K562 (cell line): ENCODE data around the gene TMEM120B. TPM values are rescaled to one million over a fixed set of nuclear protein-coding genes. Genes with fewer than 3 reads are reported as not detected.

Experiments
- ATAC-seq: fragments of 200-7000 bp; cut with Tn5 transposase; 3 replicates; pipeline ENCODE4 v1.9.1; 2020; ENCODE audit warnings: moderate library complexity
- BruUV-seq: library from RNA; stranded (reverse); fragments of 400-500 nt; replicated peaks from 2 replicates; lab custom pipeline; 2021; lab: Mats Ljungman, UMichigan
- CTCF ChIA-PET: fragments of 300-600 bp; formaldehyde crosslinking; extraction: SDS; loops from one replicate; lab custom pipeline; 2021; ENCODE audit warnings: low intra/inter-chr PET ratio; lab: Yijun Ruan, JAX
- POLR2A ChIA-PET: fragments of 300-600, 350-650 bp; sonication (Branson Sonifier 250); formaldehyde crosslinking; extraction: SDS; loops from one replicate; lab custom pipeline; 2021; ENCODE audit warnings: antibody characterized with exemption, inconsistent platforms; lab: Yijun Ruan, JAX
- DNase-seq, 4 experiments: peaks; one replicate each; pipeline versions ENCODE4 v3.0.0 to v3.0.0-alpha.2; 2011 to 2018; ENCODE audit warnings: low spot score in 3 of 4, mixed read lengths in 3 of 4; ENCODE audit errors: extremely low read depth in 1 of 4
- FAIRE-seq: peaks from 2 replicates; lab custom pipeline; 2011; peaks lifted over from hg19 to GRCh38; lab: Jason Lieb, UNC
- H2AFZ ChIP-seq: 2 replicates; pipeline ENCODE4 v1.6.0; 2011; ENCODE audit warnings: low read depth, low read length, control low read depth, inconsistent platforms
- H3K27ac ChIP-seq: fragments of 200-600 bp; 3 replicates; pipeline ENCODE4 v1.8.0; 2011; ENCODE audit warnings: low read depth, mild to moderate bottlenecking, control low read depth, inconsistent platforms, low read length, moderate library complexity, mixed read lengths; ENCODE audit errors: extremely low read depth
- H3K27me3 ChIP-seq, 2 experiments: fragments of 300-600 bp in 1 of 2; 2 replicates in 1 of 2; 3 replicates in 1 of 2; pipeline versions ENCODE4 v1.6.0 to v1.8.0; 2011; ENCODE audit warnings: inconsistent platforms in 2 of 2, low read length in 2 of 2, mild to moderate bottlenecking in 1 of 2, mixed read lengths in 1 of 2, moderate library complexity in 1 of 2; ENCODE audit not compliant: control insufficient read depth in 2 of 2, insufficient read depth in 2 of 2
- H3K36me3 ChIP-seq: fragments of 300-600 bp; 3 replicates; pipeline ENCODE4 v1.8.0; 2011; ENCODE audit warnings: mild to moderate bottlenecking, low read length, inconsistent platforms; ENCODE audit not compliant: control insufficient read depth, insufficient read depth
- H3K4me1 ChIP-seq, 2 experiments: fragments of 200-600 bp in 1 of 2; replicated peaks in 1 of 2; 2 replicates in 1 of 2; 3 replicates in 1 of 2; pipeline versions ENCODE4 v1.5.1 to v1.8.0; 2011; ENCODE audit warnings: inconsistent platforms in 2 of 2, low read length in 2 of 2, mild to moderate bottlenecking in 1 of 2, mixed read lengths in 1 of 2, moderate library complexity in 1 of 2; ENCODE audit not compliant: control insufficient read depth in 2 of 2, insufficient read depth in 2 of 2
- H3K4me2 ChIP-seq: 2 replicates; pipeline ENCODE4 v1.6.1; 2011; ENCODE audit warnings: low read length, control low read depth, inconsistent platforms, mixed read lengths; ENCODE audit not compliant: insufficient read depth
- H3K4me3 ChIP-seq: fragments of 200-600 bp; sonication (generic), shearing (Covaris generic); 2 replicates; pipeline ENCODE4 v1.5.1; 2016; ENCODE audit warnings: control low read depth, inconsistent platforms
- H3K79me2 ChIP-seq: fragments of 200-600 bp; 3 replicates; pipeline ENCODE4 v1.8.0; 2011; ENCODE audit warnings: low read length, inconsistent platforms; ENCODE audit not compliant: control insufficient read depth, insufficient read depth
- H3K9ac ChIP-seq, 2 experiments: 2 replicates each; pipeline versions ENCODE4 v1.6.0 to v1.6.1; 2011; ENCODE audit warnings: low read depth in 2 of 2, low read length in 2 of 2, control low read depth in 1 of 2, inconsistent platforms in 1 of 2, mild to moderate bottlenecking in 1 of 2, mixed read lengths in 1 of 2; ENCODE audit not compliant: insufficient read depth in 1 of 2
- H3K9me1 ChIP-seq: one replicate; pipeline ENCODE4 v1.6.0; 2011; ENCODE audit warnings: inconsistent platforms, mild to moderate bottlenecking, low read length, moderate library complexity; ENCODE audit not compliant: control insufficient read depth, insufficient read depth
- H3K9me3 ChIP-seq: replicated peaks from 2 replicates; pipeline ENCODE4 v1.5.1; 2011; ENCODE audit warnings: low read depth, low read length, inconsistent platforms; ENCODE audit not compliant: control insufficient read depth, insufficient read depth
- H4K20me1 ChIP-seq: replicated peaks from 2 replicates; pipeline ENCODE4 v1.6.1; 2011; ENCODE audit warnings: low read length, inconsistent platforms, mixed read lengths; ENCODE audit not compliant: control insufficient read depth, insufficient read depth
- CBX2 ChIP-seq: fragments of 200-600 bp; sonication (generic); IDR thresholded peaks from one replicate; pipeline ENCODE4 v1.6.1; 2012; ENCODE audit warnings: mild to moderate bottlenecking, low read length, inconsistent platforms; ENCODE audit not compliant: insufficient read depth, poor library complexity, severe bottlenecking
- POLR2G ChIP-seq: fragments of 200-400 bp; formaldehyde crosslinking; IDR thresholded peaks from 2 replicates; pipeline ENCODE4 v1.6.1; 2017; ENCODE audit warnings: low read depth, mild to moderate bottlenecking, antibody characterized with exemption, low read length, moderate library complexity
- PTTG1 ChIP-seq: fragments of 450-650 bp; IDR thresholded peaks from 2 replicates; pipeline ENCODE4 v1.6.1; 2016; ENCODE audit warnings: low read depth, mild to moderate bottlenecking, missing genetic modification characterization, missing compliant biosample characterization
- RBFOX2 ChIP-seq: fragments of 200-400 bp; formaldehyde crosslinking; IDR thresholded peaks from 2 replicates; pipeline ENCODE4 v1.6.1; 2017; ENCODE audit warnings: low read depth, mild to moderate bottlenecking, low read length, moderate library complexity
- XRCC5 ChIP-seq: fragments of 200-400 bp; formaldehyde crosslinking; IDR thresholded peaks from 2 replicates; pipeline ENCODE4 v1.6.1; 2017; ENCODE audit warnings: low read depth, mild to moderate bottlenecking, low read length
- ZNF324 ChIP-seq: fragments of 250-450 bp; sonication (Bioruptor Pico); IDR thresholded peaks from 2 replicates; pipeline ENCODE4 v1.4.0; 2020; ENCODE audit warnings: mild to moderate bottlenecking
- WGBS: fragments of 100-300 bp; shearing (Covaris generic); methylation state at CpG from one replicate; pipeline ENCODE4 v1.1.6; 2016; ENCODE audit warnings: low coverage, mixed read lengths; ENCODE audit not compliant: insufficient coverage; ENCODE audit errors: missing lambda C conversion rate; 5-methylcytosine and 5-hydroxymethylcytosine counted together
- in situ Hi-C: fragments of 300-500 bp; cut with MboI; formaldehyde crosslinking; loops from 4 replicates; pipeline ENCODE4 v1.15.0; 2018; ENCODE audit warnings: inconsistent platforms, mixed read lengths
- intact Hi-C: fragments of 100-400 bp; cut with micrococcal nuclease; formaldehyde crosslinking; loops from 2 replicates; pipeline ENCODE4 v1.14.2; 2022
- polyA plus RNA-seq, 8 experiments: library from polyadenylated mRNA; depleted of rRNA in 4 of 8; stranded (reverse) in 5 of 8; unstranded in 3 of 8; fragments of >200 nt; fragmentation: Nextera tagmentation in 2 of 8; fragmentation: Illumina TruSeq in 1 of 8; extraction: Ambion mirVana in 2 of 8; extraction: Trizol in 1 of 8; gene quantifications; 2 replicates each; pipeline versions ENCODE4 v1.2.1 to v1.2.3, GENCODE V29; 2011 to 2014; ENCODE audit warnings: inconsistent platforms in 1 of 8, missing spikeins in 1 of 8
- total RNA-seq, 7 experiments: library from RNA; depleted of rRNA in 6 of 7; stranded (reverse); fragments of >200 nt in 6 of 7; fragmentation: Illumina TruSeq in 2 of 7; extraction: Trizol in 2 of 7; gene quantifications; 2 replicates each; pipeline versions ENCODE4 v1.2.1 to v1.2.3, GENCODE V29; 2011 to 2021; ENCODE audit warnings: low replicate concordance in 1 of 7

TMEM120B gene
- total and polyA plus RNA-seq, 9 of the 15 experiments (the other 6 are each of a cell fraction or from before 2014, with no cell fraction given): 1.7 to 18.6 (median 7.4) TPM

DNA sequence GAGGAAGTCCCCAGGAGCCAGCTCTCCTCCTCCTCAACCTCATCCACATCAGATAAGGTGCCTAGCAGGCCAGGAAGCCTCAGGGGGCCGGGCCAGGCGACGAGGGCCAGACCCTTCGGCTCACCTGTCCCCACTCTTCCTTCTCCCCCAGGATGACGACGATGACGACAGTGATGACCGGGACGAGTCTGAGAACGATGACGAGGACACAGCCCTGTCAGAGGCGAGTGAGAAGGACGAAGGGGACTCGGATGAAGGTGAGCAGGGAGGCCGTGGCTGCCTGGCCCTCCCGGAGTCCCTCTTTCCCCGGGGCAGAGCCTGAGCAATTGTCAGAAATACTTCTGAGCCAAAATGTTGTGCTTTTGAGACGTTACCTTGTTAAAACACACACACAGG lies 105.1 kb downstream of the TMEM120B start:
- intact Hi-C loops: no loop called here
- peaks cover 7 to 18% of the 10 kb centered on the region in 2 experiments; a peak in 3 of 5 replicates for H3K4me1 ChIP-seq
- H3K4me3 ChIP-seq: no peak overlapping the region
- FAIRE-seq (no peak), ATAC-seq (no peak), DNase-seq (no peak)
- H4K20me1 ChIP-seq: peaks cover 4% of the 10 kb centered on the region; the same call in 1 of the 2 replicates
- no peaks in the 10 kb centered on the region for H3K9me3 ChIP-seq
- 97% methylated on average over 11 of the region's 18 CpGs for WGBS
- H2AFZ ChIP-seq: no peak overlapping the region
- TF ChIP-seq ZNF324 (CRISPR knock-in tag): no peak
- peak; percentile 31; the same call in 1 of the 2 replicates for TF ChIP-seq RBFOX2
- no peak for TF ChIP-seq CBX2
- H3K4me2 ChIP-seq: no peak overlapping the region
- in situ Hi-C loops: no loop called here
- POLR2A ChIA-PET: interaction anchor here (0.6 kb wide), 1 partner anchor 1220 kb away, joined by 3 read pairs; no protein-coding TSS in a partner anchor
- no TSS peak for BruUV-seq
- peak overlapping the region in 1 of 2 experiments; percentile 48; a peak in 1 of 4 replicates for H3K9ac ChIP-seq
- H3K27me3 ChIP-seq: no peaks in the 10 kb centered on the region
- no peak overlapping the region for H3K27ac ChIP-seq
- peaks cover 87% of the 10 kb centered on the region for H3K36me3 ChIP-seq
- CTCF ChIA-PET: no interaction called here
- H3K79me2 ChIP-seq: peaks cover 17% of the 10 kb centered on the region
- H3K9me1 ChIP-seq: no peaks in the 10 kb centered on the region

GRCh38 chr12:121819212-121819949 lies 106.8 kb downstream of the TMEM120B start:
- H3K4me1 ChIP-seq: peaks cover 0 to 9% of the 10 kb centered on the region in 2 experiments; a peak in 2 of 5 replicates
- ATAC-seq: no peak
- DNase-seq: no peak
- in situ Hi-C loops: no loop called here
- BruUV-seq: no TSS peak
- no peak overlapping the region for H2AFZ ChIP-seq
- H3K79me2 ChIP-seq: peaks cover 3% of the 10 kb centered on the region; the same call in 1 of the 3 replicates
- H3K27ac ChIP-seq: no peak overlapping the region
- ChIA-PET POLR2A (no interaction called here), CTCF (no interaction called here)
- no peaks in the 10 kb centered on the region for H3K27me3 ChIP-seq
- no peaks in the 10 kb centered on the region for H3K9me3 ChIP-seq
- no peak overlapping the region; a peak in 1 of 4 replicates for H3K9ac ChIP-seq
- H3K36me3 ChIP-seq: peaks cover 86% of the 10 kb centered on the region
- H4K20me1 ChIP-seq: no peaks in the 10 kb centered on the region; the same call in 1 of the 2 replicates
- no peak for FAIRE-seq
- no peak overlapping the region for H3K4me3 ChIP-seq
- TF ChIP-seq POLR2G: peak; percentile 48; the same call in 1 of the 2 replicates
- TF ChIP-seq RBFOX2: peak; percentile 40; the same call in 1 of the 2 replicates
- TF ChIP-seq PTTG1: no peak
- no peak for TF ChIP-seq XRCC5
- H3K9me1 ChIP-seq: no peaks in the 10 kb centered on the region
- WGBS: 97% methylated on average over 15 of the region's 22 CpGs
- intact Hi-C loops: no loop called here
- H3K4me2 ChIP-seq: no peak overlapping the region
